GM12864 (cell line): ENCODE data around the gene MBD1.

Experiments used
- DNase-seq: peaks from one replicate; pipeline ENCODE4 v3.0.0-alpha.2; 2011; ENCODE audit warnings: low read depth
- H3K4me3 ChIP-seq: 2 replicates; pipeline ENCODE4 v1.5.1; 2011; ENCODE audit warnings: mild to moderate bottlenecking, low read depth, low read length, control low read depth
- CTCF ChIP-seq: IDR thresholded peaks from 2 replicates; pipeline ENCODE4 v1.5.1; 2011; ENCODE audit warnings: low read depth, mild to moderate bottlenecking, moderate library complexity, low read length, control low read depth, inconsistent platforms; ENCODE audit errors: missing control alignments

MBD1 gene

GRCh38 chr18:50306944-50307343, 25.6 kb upstream of the MBD1 start:
- H3K4me3 ChIP-seq = peak overlapping the region; percentile 48
- no peak for TF ChIP-seq CTCF
- no peak for DNase-seq

- DNase-seq = no peak
- H3K4me3 ChIP-seq = no peak overlapping the region
- no peak for TF ChIP-seq CTCF
Observed at GRCh38 chr18:50301074-50301473, 19.8 kb upstream of the MBD1 start.

GRCh38 chr18:50299626-50300388, 18.5 kb upstream of the MBD1 start:
- H3K4me3 ChIP-seq = no peak overlapping the region
- no peak for TF ChIP-seq CTCF
- no peak for DNase-seq

- no peak for TF ChIP-seq CTCF
- H3K4me3 ChIP-seq = no peak overlapping the region; the same call in 1 of the 2 replicates
- no peak for DNase-seq
Observed at GRCh38 chr18:50298443-50299284, 17.3 kb upstream of the MBD1 start.

- DNase-seq = peak; percentile 76
- no peak for TF ChIP-seq CTCF
Observed at GRCh38 chr18:50297621-50298442, 16.5 kb upstream of the MBD1 start.

GRCh38 chr18:50293039-50293438, 11.7 kb upstream of the MBD1 start:
- H3K4me3 ChIP-seq = no peak overlapping the region
- no peak for DNase-seq
- no peak for TF ChIP-seq CTCF

More at GRCh38 chr18:50297621-50298442, 16.5 kb upstream of the MBD1 start:
- H3K4me3 ChIP-seq = peak overlapping the region; percentile 8; the same call in 1 of the 2 replicates
